Measurements from ENCODE around the gene PARD6B.

- TF ChIP-seq GATA3 (IDR thresholded peaks at IDR 0.05; ENCODE audit: low read depth, low read length) (no peak), GATA2 (IDR thresholded peaks at IDR 0.05; ENCODE audit: low read depth, low read length) (no peak)
These were observed 21.8 kb downstream of the PARD6B start for GRCh38 chr20:50753152-50753551.
